GM19467 (cell line): ENCODE results near the gene FALEC.
"Not testable (repeated sequence)": the region's sequence is repeated elsewhere in the genome, so short reads cannot be mapped to it uniquely, and the experiment has no call there.

Experiments
- ATAC-seq: cut with Tn5 transposase; IDR thresholded peaks from one replicate; pipeline ENCODE4 v1.9.1; 2021; ENCODE audit warnings: mild to moderate bottlenecking, moderate library complexity; ENCODE audit not compliant: unreplicated experiment

The FALEC gene

GRCh38 chr1:150558303-150558704 lies 42.8 kb downstream of the FALEC start:
- ATAC-seq, result no peak

- no peak for ATAC-seq
Measured at GRCh38 chr1:150558761-150559655, 43.5 kb downstream of the FALEC start.

GRCh38 chr1:150559656-150560010 lies 44.1 kb downstream of the FALEC start:
- no peak for ATAC-seq

GRCh38 chr1:150560011-150560438 lies 44.5 kb downstream of the FALEC start:
- no peak for ATAC-seq

GRCh38 chr1:150560576-150561253 lies 45.2 kb downstream of the FALEC start:
- ATAC-seq, result peak; percentile 33

GRCh38 chr1:150561254-150561973 lies 45.9 kb downstream of the FALEC start:
- ATAC-seq, result peak; percentile 16

- ATAC-seq, result no peak
Measured at GRCh38 chr1:150561974-150562445, 46.5 kb downstream of the FALEC start.

GRCh38 chr1:150562446-150563339 lies 47.1 kb downstream of the FALEC start:
- peak; percentile 28 for ATAC-seq

- ATAC-seq, result peak; percentile 21
Measured at GRCh38 chr1:150563340-150564038, 47.9 kb downstream of the FALEC start.

GRCh38 chr1:150564051-150564991 lies 48.8 kb downstream of the FALEC start:
- no peak for ATAC-seq

GRCh38 chr1:150565240-150565991 lies 49.9 kb downstream of the FALEC start:
- ATAC-seq, result not testable (repeated sequence)

- ATAC-seq, result no peak
Measured at GRCh38 chr1:150566589-150567340, 51.2 kb downstream of the FALEC start.

GRCh38 chr1:150567341-150567716 lies 51.8 kb downstream of the FALEC start:
- ATAC-seq, result no peak

- no peak for ATAC-seq
Measured at GRCh38 chr1:150567717-150568593, 52.4 kb downstream of the FALEC start.

GRCh38 chr1:150568594-150568966 lies 53.0 kb downstream of the FALEC start:
- ATAC-seq, result no peak

- no peak for ATAC-seq
Measured at GRCh38 chr1:150572918-150573647, 57.5 kb downstream of the FALEC start.
